ENCODE results near the gene FOCAD.

FOCAD gene

DNA sequence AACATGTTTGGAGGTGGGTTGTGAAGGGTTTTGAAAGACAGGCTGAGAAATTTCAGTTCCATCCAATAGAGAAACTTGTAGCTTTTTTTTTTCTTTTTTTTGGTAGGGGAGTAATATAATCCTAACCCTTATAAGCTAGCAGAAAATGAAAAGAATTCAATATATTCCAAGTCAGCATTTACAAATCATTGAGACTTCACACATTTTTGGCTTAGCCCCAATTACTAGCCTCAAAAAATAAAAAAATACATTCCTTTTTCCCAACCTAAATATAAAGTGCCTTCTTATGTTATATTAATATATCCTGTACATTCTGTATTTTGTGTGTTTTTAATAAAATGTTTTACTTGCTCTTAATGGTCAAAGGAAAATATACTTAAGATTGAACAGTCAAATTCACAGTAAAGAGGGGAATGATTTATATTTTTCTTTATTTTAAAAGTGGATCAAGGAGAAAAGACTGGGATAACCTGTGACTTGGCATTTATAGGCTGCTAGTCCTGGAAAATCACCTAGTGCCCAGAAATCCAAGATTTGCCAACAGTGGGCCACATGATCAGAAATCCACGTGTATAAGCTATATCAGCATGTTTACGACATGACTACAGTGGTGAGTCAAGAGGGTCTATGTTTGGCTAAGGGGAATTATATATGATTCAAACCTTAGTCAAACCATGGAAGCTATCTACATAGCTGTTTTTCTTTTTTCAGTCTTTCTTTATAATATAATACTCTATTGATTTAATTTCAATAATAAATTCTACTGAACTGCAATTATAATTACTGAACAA lies 332.8 kb downstream of the FOCAD start:
- Histone ChIP-seq H3K4me2 (ENCODE audit: low read depth, low read length, poor library complexity, severe bottlenecking) (no peak overlapping the region), H3K36me3 (ENCODE audit: insufficient read depth, low read length) (no peaks in the 10 kb centered on the region), H3K9me3 (ENCODE audit: insufficient read depth, low read depth, low read length) (no peaks in the 10 kb centered on the region), H3K9ac (ENCODE audit: low read depth, low read length, poor library complexity, severe bottlenecking) (no peak overlapping the region), H3F3A (ENCODE audit: low read depth) (no peaks in the 10 kb centered on the region), H3K9me2 (replicated peaks; ENCODE audit: low read depth, low read length) (no peaks in the 10 kb centered on the region), H3K4me3 (ENCODE audit: low read length, poor library complexity, severe bottlenecking) (no peak overlapping the region), H3K79me2 (ENCODE audit: insufficient read depth, low read length) (no peaks in the 10 kb centered on the region), H3K4me1 (ENCODE audit: insufficient read depth, low read length, poor library complexity, severe bottlenecking) (no peaks in the 10 kb centered on the region), H2AFZ (ENCODE audit: low read length) (no peak overlapping the region), H4K20me1 (ENCODE audit: insufficient read depth, low read length, poor library complexity, severe bottlenecking) (no peaks in the 10 kb centered on the region), H3K27me3 (ENCODE audit: insufficient read depth, low read length, poor library complexity, severe bottlenecking) (no peaks in the 10 kb centered on the region)
- TF ChIP-seq EZH2phosphoT487 (IDR thresholded peaks at IDR 0.05; ENCODE audit: borderline replicate concordance), result no peak

DNA sequence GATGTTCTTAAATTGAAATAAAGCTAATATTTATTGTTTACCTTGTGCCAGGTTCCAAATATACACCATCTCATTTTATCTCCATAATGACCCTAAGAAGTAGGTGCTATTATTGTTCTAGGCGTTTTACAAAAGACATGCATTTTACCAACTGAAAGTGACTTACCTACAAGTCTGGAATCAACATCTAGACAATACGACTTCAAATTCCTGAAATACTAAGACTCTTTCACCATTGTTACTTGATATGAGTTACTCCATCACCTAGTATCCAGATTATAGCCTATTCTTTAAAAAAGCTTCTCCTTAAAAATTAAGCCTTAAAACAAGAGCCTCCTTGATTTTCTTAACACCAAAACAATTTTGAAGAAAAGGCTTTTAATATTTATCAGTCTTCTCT lies 334.1 kb downstream of the FOCAD start:
- no peak overlapping the region for H3K4me3 ChIP-seq (ENCODE audit: low read length, poor library complexity, severe bottlenecking)
- no peaks in the 10 kb centered on the region for H3K36me3 ChIP-seq (ENCODE audit: insufficient read depth, low read length)
- H3K4me1 ChIP-seq (ENCODE audit: insufficient read depth, low read length, poor library complexity, severe bottlenecking), result no peaks in the 10 kb centered on the region
- TF ChIP-seq, protein P1, sequence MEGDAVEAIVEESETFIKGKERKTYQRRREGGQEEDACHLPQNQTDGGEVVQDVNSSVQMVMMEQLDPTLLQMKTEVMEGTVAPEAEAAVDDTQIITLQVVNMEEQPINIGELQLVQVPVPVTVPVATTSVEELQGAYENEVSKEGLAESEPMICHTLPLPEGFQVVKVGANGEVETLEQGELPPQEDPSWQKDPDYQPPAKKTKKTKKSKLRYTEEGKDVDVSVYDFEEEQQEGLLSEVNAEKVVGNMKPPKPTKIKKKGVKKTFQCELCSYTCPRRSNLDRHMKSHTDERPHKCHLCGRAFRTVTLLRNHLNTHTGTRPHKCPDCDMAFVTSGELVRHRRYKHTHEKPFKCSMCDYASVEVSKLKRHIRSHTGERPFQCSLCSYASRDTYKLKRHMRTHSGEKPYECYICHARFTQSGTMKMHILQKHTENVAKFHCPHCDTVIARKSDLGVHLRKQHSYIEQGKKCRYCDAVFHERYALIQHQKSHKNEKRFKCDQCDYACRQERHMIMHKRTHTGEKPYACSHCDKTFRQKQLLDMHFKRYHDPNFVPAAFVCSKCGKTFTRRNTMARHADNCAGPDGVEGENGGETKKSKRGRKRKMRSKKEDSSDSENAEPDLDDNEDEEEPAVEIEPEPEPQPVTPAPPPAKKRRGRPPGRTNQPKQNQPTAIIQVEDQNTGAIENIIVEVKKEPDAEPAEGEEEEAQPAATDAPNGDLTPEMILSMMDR (conservative IDR thresholded peaks at IDR 0.05; ENCODE audit: low read length), result no peak
- TF ChIP-seq EZH2phosphoT487 (IDR thresholded peaks at IDR 0.05; ENCODE audit: borderline replicate concordance), result no peak
- H4K20me1 ChIP-seq (ENCODE audit: insufficient read depth, low read length, poor library complexity, severe bottlenecking), result no peaks in the 10 kb centered on the region
- no peaks in the 10 kb centered on the region for H3K79me2 ChIP-seq (ENCODE audit: insufficient read depth, low read length)
- no peak overlapping the region for H3K9ac ChIP-seq (ENCODE audit: low read depth, low read length, poor library complexity, severe bottlenecking)
- H3K9me3 ChIP-seq (ENCODE audit: insufficient read depth, low read depth, low read length), result no peaks in the 10 kb centered on the region
- H3K27me3 ChIP-seq (ENCODE audit: insufficient read depth, low read length, poor library complexity, severe bottlenecking), result no peaks in the 10 kb centered on the region
- no peaks in the 10 kb centered on the region for H3K9me2 ChIP-seq (replicated peaks; ENCODE audit: low read depth, low read length)
- H3F3A ChIP-seq (ENCODE audit: low read depth), result no peaks in the 10 kb centered on the region
- H3K4me2 ChIP-seq (ENCODE audit: low read depth, low read length, poor library complexity, severe bottlenecking), result no peak overlapping the region
- H2AFZ ChIP-seq (ENCODE audit: low read length), result no peak overlapping the region

DNA sequence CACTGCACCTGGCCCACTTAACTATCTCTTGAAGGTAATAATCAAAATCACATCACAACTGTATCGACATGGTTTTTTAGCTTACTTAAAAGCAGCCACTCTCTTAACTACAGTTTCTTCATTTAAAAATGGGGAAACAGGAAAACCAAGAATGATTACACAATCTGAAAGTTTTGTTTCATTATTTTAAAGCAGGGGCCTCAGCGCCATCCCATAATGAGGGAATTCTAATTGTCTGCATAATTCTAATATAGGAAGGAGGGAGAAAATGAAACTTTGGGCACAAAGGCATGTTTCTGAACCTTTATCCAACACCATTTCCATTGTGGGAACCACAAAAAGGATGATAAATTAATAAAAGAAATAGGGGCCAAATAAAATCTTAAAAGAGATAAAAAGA lies 339.8 kb downstream of the FOCAD start:
- TF ChIP-seq, protein P1 (conservative IDR thresholded peaks at IDR 0.05; ENCODE audit: low read length), result no peak
- Histone ChIP-seq H3K9ac (ENCODE audit: low read depth, low read length, poor library complexity, severe bottlenecking) (no peak overlapping the region), H3K9me2 (replicated peaks; ENCODE audit: low read depth, low read length) (no peaks in the 10 kb centered on the region), H4K20me1 (ENCODE audit: insufficient read depth, low read length, poor library complexity, severe bottlenecking) (no peaks in the 10 kb centered on the region), H3K4me3 (ENCODE audit: low read length, poor library complexity, severe bottlenecking) (no peak overlapping the region), H3K4me2 (ENCODE audit: low read depth, low read length, poor library complexity, severe bottlenecking) (no peak overlapping the region), H3K9me3 (ENCODE audit: insufficient read depth, low read depth, low read length) (no peaks in the 10 kb centered on the region), H3K79me2 (ENCODE audit: insufficient read depth, low read length) (no peaks in the 10 kb centered on the region), H3K27me3 (ENCODE audit: insufficient read depth, low read length, poor library complexity, severe bottlenecking) (no peaks in the 10 kb centered on the region), H3K4me1 (ENCODE audit: insufficient read depth, low read length, poor library complexity, severe bottlenecking) (peaks cover 11% of the 10 kb centered on the region), H3F3A (ENCODE audit: low read depth) (peaks cover 4% of the 10 kb centered on the region; the same call in 1 of the 2 replicates), H3K36me3 (ENCODE audit: insufficient read depth, low read length) (no peaks in the 10 kb centered on the region), H2AFZ (ENCODE audit: low read length) (no peak overlapping the region)

- Histone ChIP-seq H3K9me3 (ENCODE audit: insufficient read depth, low read depth, low read length) (no peaks in the 10 kb centered on the region), H3K4me2 (ENCODE audit: low read depth, low read length, poor library complexity, severe bottlenecking) (no peak overlapping the region), H3F3A (ENCODE audit: low read depth) (peaks cover 4% of the 10 kb centered on the region; the same call in 1 of the 2 replicates), H3K4me3 (ENCODE audit: low read length, poor library complexity, severe bottlenecking) (no peak overlapping the region), H3K9me2 (replicated peaks; ENCODE audit: low read depth, low read length) (no peaks in the 10 kb centered on the region), H3K9ac (ENCODE audit: low read depth, low read length, poor library complexity, severe bottlenecking) (no peak overlapping the region), H3K36me3 (ENCODE audit: insufficient read depth, low read length) (no peaks in the 10 kb centered on the region), H3K79me2 (ENCODE audit: insufficient read depth, low read length) (no peaks in the 10 kb centered on the region), H4K20me1 (ENCODE audit: insufficient read depth, low read length, poor library complexity, severe bottlenecking) (no peaks in the 10 kb centered on the region), H2AFZ (ENCODE audit: low read length) (no peak overlapping the region), H3K4me1 (ENCODE audit: insufficient read depth, low read length, poor library complexity, severe bottlenecking) (peaks cover 15% of the 10 kb centered on the region), H3K27me3 (ENCODE audit: insufficient read depth, low read length, poor library complexity, severe bottlenecking) (no peaks in the 10 kb centered on the region)
- no peak for TF ChIP-seq EZH2phosphoT487 (IDR thresholded peaks at IDR 0.05; ENCODE audit: borderline replicate concordance)
- TF ChIP-seq, protein P1 (conservative IDR thresholded peaks at IDR 0.05; ENCODE audit: low read length), result no peak
Observed at GRCh38 chr9:21027295-21027694, 343.2 kb downstream of the FOCAD start.
